Kidney epithelial cell (primary cell): ENCODE data around the gene RPS25. TPM values are rescaled to one million over a fixed set of nuclear protein-coding genes. Genes with fewer than 3 reads are reported as not detected.

Source experiments
- DNase-seq: peaks from one replicate; pipeline ENCODE4 v3.0.0-alpha.2; 2010; ENCODE audit warnings: low read depth
- H3K27me3 ChIP-seq: 2 replicates; pipeline ENCODE4 v1.6.0; 2011; ENCODE audit warnings: low read length; ENCODE audit not compliant: control insufficient read depth, insufficient read depth
- H3K36me3 ChIP-seq: 2 replicates; pipeline ENCODE4 v1.5.1; 2011; ENCODE audit warnings: low read length; ENCODE audit not compliant: control insufficient read depth, insufficient read depth
- H3K4me3 ChIP-seq: 2 replicates; pipeline ENCODE4 v1.5.1; 2011; ENCODE audit warnings: low read depth, mild to moderate bottlenecking, control low read depth, low read length
- total RNA-seq: library from RNA; depleted of rRNA; stranded (reverse); fragments of >200 nt; gene quantifications from 2 replicates; pipeline ENCODE4 v1.2.3, GENCODE V29; 2015
- TF ChIP-seq, protein P1 (sequence below): IDR thresholded peaks from 2 replicates; pipeline ENCODE4 v1.5.1; 2011; ENCODE audit warnings: mild to moderate bottlenecking, moderate library complexity, low read length, control low read depth, inconsistent platforms; ENCODE audit not compliant: insufficient read depth, poor library complexity, severe bottlenecking

RPS25 gene
- total RNA-seq, 1 donor from 2014 or later: 1,597 TPM

- Histone ChIP-seq H3K36me3 (peaks cover 1% of the 10 kb centered on the region), H3K27me3 (no peaks in the 10 kb centered on the region), H3K4me3 (no peak overlapping the region)
- DNase-seq: no peak
- TF ChIP-seq, protein P1, sequence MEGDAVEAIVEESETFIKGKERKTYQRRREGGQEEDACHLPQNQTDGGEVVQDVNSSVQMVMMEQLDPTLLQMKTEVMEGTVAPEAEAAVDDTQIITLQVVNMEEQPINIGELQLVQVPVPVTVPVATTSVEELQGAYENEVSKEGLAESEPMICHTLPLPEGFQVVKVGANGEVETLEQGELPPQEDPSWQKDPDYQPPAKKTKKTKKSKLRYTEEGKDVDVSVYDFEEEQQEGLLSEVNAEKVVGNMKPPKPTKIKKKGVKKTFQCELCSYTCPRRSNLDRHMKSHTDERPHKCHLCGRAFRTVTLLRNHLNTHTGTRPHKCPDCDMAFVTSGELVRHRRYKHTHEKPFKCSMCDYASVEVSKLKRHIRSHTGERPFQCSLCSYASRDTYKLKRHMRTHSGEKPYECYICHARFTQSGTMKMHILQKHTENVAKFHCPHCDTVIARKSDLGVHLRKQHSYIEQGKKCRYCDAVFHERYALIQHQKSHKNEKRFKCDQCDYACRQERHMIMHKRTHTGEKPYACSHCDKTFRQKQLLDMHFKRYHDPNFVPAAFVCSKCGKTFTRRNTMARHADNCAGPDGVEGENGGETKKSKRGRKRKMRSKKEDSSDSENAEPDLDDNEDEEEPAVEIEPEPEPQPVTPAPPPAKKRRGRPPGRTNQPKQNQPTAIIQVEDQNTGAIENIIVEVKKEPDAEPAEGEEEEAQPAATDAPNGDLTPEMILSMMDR: peak; percentile 10
Observed at GRCh38 chr11:119015054-119015611, 3.0 kb downstream of the RPS25 start.

DNA sequence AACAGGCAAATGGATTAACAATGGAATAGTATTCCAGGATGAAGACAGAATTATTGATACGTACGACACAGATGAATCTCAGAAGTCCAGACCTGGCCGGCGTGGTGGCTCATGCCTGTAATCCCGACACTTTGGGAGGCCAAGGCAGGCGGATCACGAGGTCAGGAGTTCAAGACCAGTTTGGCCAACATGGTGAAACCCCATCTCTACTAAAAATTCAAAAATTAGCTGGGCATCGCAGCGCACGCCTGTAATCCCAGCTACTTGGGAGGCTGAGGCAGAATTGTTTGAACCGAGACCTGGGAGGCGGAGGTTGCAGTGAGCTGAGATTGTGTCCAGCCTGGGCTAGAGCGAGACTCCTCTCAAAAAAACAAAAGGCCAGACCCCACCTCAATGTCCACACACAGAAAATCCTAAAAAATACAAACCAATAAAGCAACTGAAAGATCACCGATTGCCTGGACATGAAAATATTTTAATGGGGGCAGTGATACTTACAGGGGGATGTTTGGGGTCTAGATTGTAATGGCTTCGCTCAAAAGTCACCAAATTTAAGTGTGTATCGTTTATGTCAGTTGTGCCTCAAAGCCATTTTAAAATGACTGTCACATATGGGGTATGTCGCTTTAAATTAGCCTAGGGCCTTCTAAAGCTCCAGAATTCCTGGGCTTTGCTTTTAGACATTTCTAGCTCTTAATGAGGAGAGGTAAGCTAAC is 3.8 kb downstream of the RPS25 start:
- no peaks in the 10 kb centered on the region for H3K27me3 ChIP-seq
- DNase-seq: no peak
- TF ChIP-seq, protein P1: no peak
- H3K36me3 ChIP-seq: peaks cover 1% of the 10 kb centered on the region
- no peak overlapping the region for H3K4me3 ChIP-seq

- H3K36me3 ChIP-seq: peaks cover 1% of the 10 kb centered on the region
- TF ChIP-seq, protein P1: no peak
- no peaks in the 10 kb centered on the region for H3K27me3 ChIP-seq
- H3K4me3 ChIP-seq: no peak overlapping the region
- no peak for DNase-seq
Observed at GRCh38 chr11:119012629-119013170, 5.4 kb downstream of the RPS25 start.

- Histone ChIP-seq H3K27me3 (no peaks in the 10 kb centered on the region), H3K36me3 (peaks cover 1% of the 10 kb centered on the region), H3K4me3 (no peak overlapping the region)
- no peak for DNase-seq
- TF ChIP-seq, protein P1: no peak
Observed at GRCh38 chr11:119011476-119012053, 6.6 kb downstream of the RPS25 start.

DNA sequence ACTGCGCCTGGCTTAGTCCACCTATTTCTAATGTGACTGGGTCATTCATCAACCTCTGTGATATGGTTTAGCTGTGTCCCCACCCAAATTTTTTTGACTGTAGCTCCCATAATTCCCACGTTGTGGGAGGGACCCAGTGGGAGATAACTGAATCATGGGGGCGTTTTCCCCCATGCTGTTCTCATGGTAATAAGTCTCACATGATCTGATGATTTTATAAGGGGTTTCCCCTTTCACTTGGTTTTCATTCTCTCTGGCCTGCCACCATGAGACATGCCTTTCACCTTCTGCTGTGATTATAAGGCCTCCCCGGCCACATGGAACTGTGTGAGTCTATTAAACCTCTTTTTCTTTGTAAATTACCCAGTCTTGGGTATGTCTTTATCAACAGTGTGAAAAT is 11.5 kb downstream of the RPS25 start:
- DNase-seq: no peak
- H3K36me3 ChIP-seq: peaks cover 3% of the 10 kb centered on the region
- no peak overlapping the region for H3K4me3 ChIP-seq
- H3K27me3 ChIP-seq: no peaks in the 10 kb centered on the region
- TF ChIP-seq, protein P1: no peak
